Effector memory CD4-positive, alpha-beta T cell (primary cell): ENCODE data around the gene USP53.
"Not testable (repeated sequence)": the region's sequence is repeated elsewhere in the genome, so short reads cannot be mapped to it uniquely, and the experiment has no call there.

Experiments used
- DNase-seq, 3 donors: peaks; one replicate each; pipeline ENCODE4 v3.0.0-alpha.2; 2020
- H3K27ac ChIP-seq: 2 replicates; pipeline ENCODE4 v1.7.0; 2013; ENCODE audit warnings: mild to moderate bottlenecking, low read length, moderate library complexity; ENCODE audit not compliant: insufficient read depth, poor library complexity, severe bottlenecking
- H3K27me3 ChIP-seq: replicated peaks from 2 replicates; pipeline ENCODE4 v1.7.0; 2013; ENCODE audit warnings: mild to moderate bottlenecking, low read length; ENCODE audit not compliant: insufficient read depth, control insufficient read depth, poor library complexity, severe bottlenecking
- H3K36me3 ChIP-seq: 2 replicates; pipeline ENCODE4 v1.7.0; 2013; ENCODE audit warnings: mild to moderate bottlenecking, low read length, moderate library complexity; ENCODE audit not compliant: control insufficient read depth, insufficient read depth
- H3K4me1 ChIP-seq: 2 replicates; pipeline ENCODE4 v1.7.0; 2013; ENCODE audit warnings: low read length, mild to moderate bottlenecking; ENCODE audit not compliant: control insufficient read depth, insufficient read depth, poor library complexity, severe bottlenecking
- H3K4me3 ChIP-seq: 2 replicates; pipeline ENCODE4 v1.7.0; 2013; ENCODE audit warnings: low read length, low read depth, mild to moderate bottlenecking; ENCODE audit not compliant: insufficient read depth, poor library complexity, severe bottlenecking
- H3K9me3 ChIP-seq: 2 replicates; pipeline ENCODE4 v1.7.0; 2013; ENCODE audit warnings: mild to moderate bottlenecking, low read length, moderate library complexity; ENCODE audit not compliant: control insufficient read depth

Gene USP53

GRCh38 chr4:119237642-119238041 lies 25.1 kb downstream of the USP53 start:
- peaks cover 7% of the 10 kb centered on the region for H3K4me1 ChIP-seq
- H3K36me3 ChIP-seq = peaks cover 3% of the 10 kb centered on the region
- no peak overlapping the region for H3K27ac ChIP-seq
- H3K9me3 ChIP-seq = no peaks in the 10 kb centered on the region
- H3K27me3 ChIP-seq = no peaks in the 10 kb centered on the region
- DNase-seq = no peak
- no peak overlapping the region for H3K4me3 ChIP-seq

DNA sequence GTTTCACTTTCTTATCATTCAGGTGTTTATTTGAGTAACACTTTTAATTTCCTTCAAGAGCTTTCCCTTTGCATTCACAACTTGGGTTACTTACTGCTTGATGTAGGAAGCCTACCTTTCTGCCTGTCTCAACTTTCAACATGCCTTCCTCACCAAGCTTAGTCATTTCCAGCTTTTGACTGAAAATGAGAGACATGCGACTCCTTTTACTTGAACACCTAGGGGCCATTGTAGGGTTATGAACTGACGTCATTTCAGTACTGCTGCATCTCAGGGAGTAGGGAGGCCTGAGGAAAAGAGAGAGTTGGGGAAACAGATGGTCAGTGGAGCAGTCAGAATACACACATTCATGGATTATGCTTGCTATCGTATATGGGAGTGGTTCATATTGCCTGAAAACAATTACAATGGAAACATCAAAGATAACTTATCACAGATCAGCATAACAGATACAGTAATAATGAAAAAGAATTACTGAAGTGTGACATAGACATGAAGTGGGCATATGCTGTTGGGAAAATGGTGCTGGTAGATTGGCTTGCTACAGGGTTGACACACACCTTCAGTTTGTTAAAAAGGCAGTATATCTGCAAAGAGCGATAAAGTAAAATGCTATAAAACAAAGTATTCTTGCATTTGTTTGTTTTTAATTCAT lies 25.7 kb downstream of the USP53 start:
- H3K4me1 ChIP-seq = peaks cover 7% of the 10 kb centered on the region
- no peak overlapping the region for H3K4me3 ChIP-seq
- DNase-seq = no peak
- no peaks in the 10 kb centered on the region for H3K9me3 ChIP-seq
- no peaks in the 10 kb centered on the region for H3K27me3 ChIP-seq
- peaks cover 3% of the 10 kb centered on the region for H3K36me3 ChIP-seq
- no peak overlapping the region for H3K27ac ChIP-seq

DNA sequence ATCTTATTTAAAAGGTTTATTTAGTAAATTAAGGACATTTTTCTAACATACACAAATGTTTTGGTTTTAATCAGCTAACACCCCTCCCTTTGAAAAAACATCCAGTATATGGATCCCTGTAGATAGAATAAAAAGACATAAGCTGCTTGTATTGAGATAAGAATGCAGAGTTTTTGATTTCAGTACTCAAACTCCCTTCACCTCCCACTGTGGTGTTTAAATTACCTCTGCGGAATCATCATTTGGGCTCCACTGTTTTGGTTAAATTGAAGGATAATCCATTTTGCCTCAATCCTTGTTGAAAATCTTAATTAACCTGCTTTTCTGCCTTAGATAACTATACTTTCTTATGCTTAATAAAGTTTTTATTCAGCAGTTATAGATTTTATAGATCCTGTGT lies 27.6 kb downstream of the USP53 start:
- peaks cover 3% of the 10 kb centered on the region for H3K36me3 ChIP-seq
- H3K4me1 ChIP-seq = no peaks in the 10 kb centered on the region
- H3K9me3 ChIP-seq = no peaks in the 10 kb centered on the region
- H3K27me3 ChIP-seq = no peaks in the 10 kb centered on the region
- no peak overlapping the region for H3K4me3 ChIP-seq
- DNase-seq = no peak
- H3K27ac ChIP-seq = no peak overlapping the region

DNA sequence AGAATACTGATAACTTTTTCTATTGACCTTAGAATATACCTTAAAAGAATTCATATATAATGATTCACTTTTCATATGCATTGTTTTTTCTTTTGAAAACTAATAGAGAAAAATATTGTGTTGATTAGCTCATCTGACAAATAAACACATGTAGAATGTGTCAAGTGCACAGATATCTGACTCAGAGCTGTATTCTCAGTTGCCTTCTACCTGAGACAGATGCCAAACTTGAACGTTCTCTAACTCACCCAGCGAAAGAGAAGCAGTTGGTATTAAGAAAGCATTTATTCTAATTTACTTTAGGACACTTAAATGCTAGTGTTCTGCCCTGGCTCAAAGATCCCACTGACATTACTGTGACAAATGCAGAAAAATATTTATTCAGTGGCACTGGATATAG lies 28.1 kb downstream of the USP53 start:
- DNase-seq = no peak
- Histone ChIP-seq H3K9me3 (no peaks in the 10 kb centered on the region), H3K4me1 (no peaks in the 10 kb centered on the region), H3K36me3 (peaks cover 3% of the 10 kb centered on the region), H3K4me3 (no peak overlapping the region), H3K27me3 (no peaks in the 10 kb centered on the region), H3K27ac (no peak overlapping the region)

GRCh38 chr4:119242417-119242816 lies 29.9 kb downstream of the USP53 start:
- no peak overlapping the region for H3K4me3 ChIP-seq
- no peaks in the 10 kb centered on the region for H3K9me3 ChIP-seq
- H3K27ac ChIP-seq = no peak overlapping the region
- peaks cover 7% of the 10 kb centered on the region for H3K36me3 ChIP-seq
- H3K27me3 ChIP-seq = no peaks in the 10 kb centered on the region
- no peaks in the 10 kb centered on the region for H3K4me1 ChIP-seq
- DNase-seq = no peak

GRCh38 chr4:119243868-119244267 lies 31.4 kb downstream of the USP53 start:
- H3K9me3 ChIP-seq = no peaks in the 10 kb centered on the region
- H3K27me3 ChIP-seq = no peaks in the 10 kb centered on the region
- H3K27ac ChIP-seq = no peak overlapping the region
- no peak for DNase-seq
- peaks cover 8% of the 10 kb centered on the region for H3K36me3 ChIP-seq
- H3K4me3 ChIP-seq = no peak overlapping the region
- H3K4me1 ChIP-seq = no peaks in the 10 kb centered on the region

DNA sequence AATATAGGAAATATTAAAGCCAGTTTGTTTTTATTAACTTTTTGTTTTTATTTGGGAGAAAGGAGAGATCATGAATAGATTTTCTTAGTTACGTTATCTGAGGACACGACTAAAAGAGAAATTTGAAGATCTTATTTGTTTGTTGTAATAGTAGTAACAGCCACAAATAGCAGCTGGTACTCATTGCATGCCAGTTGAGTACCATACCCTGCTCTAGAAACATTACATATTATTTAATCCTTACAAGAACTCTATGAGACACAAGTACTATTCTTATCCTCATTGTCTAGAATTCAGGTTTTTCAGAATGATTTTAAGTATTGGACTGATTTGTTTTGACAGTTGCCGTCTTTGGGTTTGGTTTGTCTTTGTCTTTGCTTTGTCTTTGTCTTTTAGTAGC lies 31.8 kb downstream of the USP53 start:
- Histone ChIP-seq H3K9me3 (no peaks in the 10 kb centered on the region), H3K36me3 (peaks cover 13% of the 10 kb centered on the region), H3K27ac (no peak overlapping the region), H3K4me3 (no peak overlapping the region), H3K27me3 (no peaks in the 10 kb centered on the region), H3K4me1 (no peaks in the 10 kb centered on the region)
- DNase-seq = no peak

GRCh38 chr4:119244832-119245231 lies 32.3 kb downstream of the USP53 start:
- Histone ChIP-seq H3K27ac (no peak overlapping the region), H3K9me3 (no peaks in the 10 kb centered on the region), H3K4me1 (no peaks in the 10 kb centered on the region), H3K4me3 (no peak overlapping the region), H3K27me3 (no peaks in the 10 kb centered on the region), H3K36me3 (peaks cover 13% of the 10 kb centered on the region)
- DNase-seq = no peak

DNA sequence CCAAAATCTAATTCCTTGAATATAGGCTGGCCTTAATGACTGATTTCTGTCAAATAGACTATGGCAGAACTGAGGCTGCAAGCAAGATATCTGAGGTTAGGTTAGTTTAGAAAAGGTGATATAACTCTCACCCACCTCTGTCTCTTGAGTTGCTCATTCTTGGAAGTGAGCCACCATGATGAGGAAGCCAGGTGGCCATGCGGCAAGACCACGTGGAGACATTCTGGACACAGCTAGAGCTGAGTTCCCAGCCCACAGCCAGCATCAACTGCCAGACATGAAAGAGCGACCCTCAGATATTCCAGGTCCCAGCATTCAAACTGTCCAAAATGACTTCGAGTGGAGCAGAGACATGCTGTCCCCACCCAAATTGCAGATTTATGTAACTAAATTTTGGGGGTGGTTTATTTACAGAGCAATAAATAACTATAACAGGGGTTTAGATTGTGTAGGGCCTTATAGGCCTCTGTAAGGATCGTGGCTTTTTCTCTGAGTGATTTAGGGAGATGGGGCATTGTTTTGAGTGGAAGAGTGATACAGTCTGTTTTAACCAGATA lies 33.7 kb downstream of the USP53 start:
- peaks cover 19% of the 10 kb centered on the region for H3K36me3 ChIP-seq

GRCh38 chr4:119251037-119251436 lies 38.5 kb downstream of the USP53 start:
- not testable (repeated sequence) for H3K4me3 ChIP-seq, H3K27me3 ChIP-seq, H3K9me3 ChIP-seq, H3K4me1 ChIP-seq, DNase-seq, H3K27ac ChIP-seq
- H3K36me3 ChIP-seq = peaks cover 23% of the 10 kb centered on the region

More for the DNA sequence above, 33.7 kb downstream of the USP53 start:
- Histone ChIP-seq H3K4me1 (no peaks in the 10 kb centered on the region), H3K27ac (no peak overlapping the region), H3K27me3 (no peaks in the 10 kb centered on the region), H3K9me3 (no peaks in the 10 kb centered on the region), H3K4me3 (no peak overlapping the region)
- no peak for DNase-seq
